Activated CD4-positive, alpha-beta T cell treated with anti-CD3 and anti-CD28 coated beads for 48 hours (primary cell): ENCODE measurements around the gene RASA3.
A peak's percentile ranks its signal among the peaks of the same experiment; 100 is the strongest.
"Not testable (repeated sequence)": the region's sequence is repeated elsewhere in the genome, so short reads cannot be mapped to it uniquely, and the experiment has no call there.

ENCODE experiments used
- DNase-seq: peaks from one replicate; pipeline ENCODE4 v3.0.0-alpha.2; 2020

Gene RASA3

DNA sequence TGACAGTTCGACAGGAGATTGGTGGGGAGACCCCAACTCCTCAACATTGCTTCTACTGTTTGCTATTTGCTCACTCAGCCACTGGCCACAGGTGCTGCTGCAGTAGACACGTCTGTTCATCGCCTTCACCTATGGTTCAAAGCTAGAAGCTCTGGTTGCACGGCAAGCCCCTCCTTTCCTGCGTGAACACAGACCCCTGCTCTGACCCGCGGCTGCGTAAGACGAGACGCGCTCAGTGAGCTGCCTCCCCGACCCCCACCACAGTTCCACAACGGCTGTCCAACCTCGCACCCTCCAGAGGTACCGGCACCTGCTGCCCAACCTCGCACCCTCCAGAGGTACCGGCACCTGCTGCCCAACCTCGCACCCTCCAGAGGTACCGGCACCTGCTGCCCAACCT lies 6.8 kb downstream of the RASA3 start:
- DNase-seq = no peak

DNA sequence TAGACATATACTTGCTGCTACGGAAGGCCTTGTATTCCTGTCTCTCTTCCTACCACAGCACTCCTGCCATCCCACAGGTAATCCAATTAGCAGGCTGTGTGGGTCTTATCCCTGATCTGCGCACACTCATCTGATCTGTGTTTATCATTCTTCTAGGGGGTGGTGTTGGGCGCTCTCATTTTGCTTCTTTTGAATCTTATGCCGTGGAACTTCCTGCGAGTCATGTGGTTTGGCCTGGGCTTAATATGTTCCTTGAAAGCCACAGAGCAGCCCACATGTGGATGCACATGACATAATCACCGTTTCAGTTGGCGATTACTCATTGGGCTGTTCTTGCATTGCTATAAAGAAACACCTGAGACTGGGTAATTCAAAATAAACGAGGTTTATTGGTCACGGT lies 7.5 kb downstream of the RASA3 start:
- peak; percentile 85 for DNase-seq

DNA sequence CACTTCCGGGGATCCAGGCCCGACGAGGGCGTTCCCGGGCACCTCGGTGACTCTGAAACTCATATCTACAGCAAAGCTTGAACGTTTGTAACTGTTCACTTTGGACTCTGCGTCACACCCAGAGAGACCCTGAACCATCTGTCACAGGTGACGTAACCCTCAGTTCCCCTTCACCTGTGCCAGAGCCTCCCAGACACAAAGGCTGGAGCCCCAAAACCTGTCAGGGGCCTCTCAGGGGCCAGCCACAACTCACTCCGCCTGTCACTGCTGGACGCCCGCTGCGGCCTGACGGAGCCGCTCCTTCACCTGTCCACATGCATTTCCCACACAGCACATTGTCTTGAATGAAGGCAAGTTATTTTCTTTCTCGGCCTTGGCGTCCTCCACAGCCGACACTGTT lies 8.0 kb downstream of the RASA3 start:
- no peak for DNase-seq

DNA sequence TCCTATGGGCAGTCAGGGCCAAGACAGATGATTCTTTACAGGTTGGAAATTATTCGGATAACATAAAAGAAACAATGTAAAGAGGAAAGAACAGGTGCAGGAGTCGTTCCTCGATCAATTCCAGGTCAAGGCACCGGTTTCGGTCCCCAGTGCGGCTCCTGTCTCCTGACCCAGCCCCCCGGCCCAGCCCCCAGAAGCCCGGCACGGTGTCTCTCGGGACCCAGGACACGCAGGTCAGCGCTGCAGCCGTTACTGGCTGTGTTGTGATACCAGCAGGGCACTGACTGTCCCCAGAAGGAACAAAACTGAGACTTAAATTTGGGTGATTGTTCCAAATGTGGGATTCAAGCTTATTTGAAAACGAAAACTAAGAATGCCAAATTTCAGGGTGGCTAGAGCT lies 8.5 kb downstream of the RASA3 start:
- no peak for DNase-seq

DNA sequence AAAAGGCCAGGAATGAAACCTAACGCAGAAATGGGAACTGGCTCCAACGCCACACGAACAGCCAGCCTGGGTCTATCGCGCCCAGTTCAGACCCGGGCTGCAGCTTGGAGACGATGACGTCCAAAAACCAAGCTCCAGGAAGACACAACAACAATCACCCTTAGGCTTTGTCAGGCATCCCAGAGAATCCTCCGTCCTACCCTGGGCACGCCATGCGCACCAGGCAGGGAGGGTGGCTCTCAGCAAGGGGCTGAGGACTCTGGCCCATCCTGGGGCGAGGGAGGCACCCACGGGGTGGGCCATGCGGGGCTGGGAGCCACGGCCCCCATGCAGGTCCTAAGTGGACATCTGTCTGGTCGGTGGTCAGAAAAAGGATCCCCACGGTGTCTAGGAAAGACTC lies 9.0 kb downstream of the RASA3 start:
- no peak for DNase-seq

DNA sequence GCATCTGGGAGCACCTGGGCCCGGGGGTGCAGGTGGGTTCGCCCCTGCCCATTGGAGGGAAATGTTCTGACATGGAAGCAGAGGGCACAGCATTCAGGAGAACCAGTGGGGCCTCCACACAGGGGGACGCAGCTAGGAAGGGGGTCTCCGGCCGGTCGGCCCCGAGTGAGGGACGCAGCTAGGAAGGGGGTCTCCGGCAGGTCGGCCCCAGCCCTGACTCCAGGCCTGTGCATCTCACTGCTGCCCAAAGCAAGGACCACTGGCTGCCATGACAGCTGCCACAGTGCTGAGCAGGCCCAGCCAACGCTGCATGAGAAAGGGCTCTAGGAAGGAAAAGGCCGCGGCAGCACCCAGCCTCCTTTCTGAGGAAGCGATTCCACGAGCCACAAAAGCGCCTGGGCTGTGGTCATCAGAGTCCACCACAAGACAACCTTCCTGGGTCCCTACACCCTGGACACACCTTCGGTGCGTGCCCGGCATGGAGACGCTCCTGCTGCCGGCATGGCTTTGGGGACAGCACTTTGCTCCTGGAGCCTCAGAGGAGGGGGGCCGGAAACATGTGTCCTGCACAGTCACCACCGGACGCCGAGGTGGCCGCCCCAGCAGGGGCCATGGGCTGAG lies 9.7 kb downstream of the RASA3 start:
- DNase-seq = no peak

DNA sequence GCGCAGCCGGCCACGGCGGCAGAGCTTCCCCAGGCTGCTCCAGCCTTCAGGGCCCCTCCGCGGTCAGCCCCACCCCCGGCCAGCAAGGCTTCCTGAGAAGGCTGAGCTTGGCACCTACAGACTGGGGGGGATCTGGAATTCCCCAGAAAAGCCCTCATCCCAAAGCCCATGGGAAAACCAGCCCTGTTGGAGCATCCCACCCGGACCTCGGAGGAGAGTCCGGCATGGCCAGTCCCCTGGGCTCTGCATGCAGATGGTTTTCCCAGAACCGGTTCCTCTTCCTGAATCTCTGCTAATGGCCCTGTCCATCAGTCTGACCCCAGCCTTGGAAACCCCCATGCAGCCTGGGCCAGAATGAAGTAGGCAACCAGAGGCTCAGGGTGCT lies 10.3 kb downstream of the RASA3 start:
- DNase-seq = no peak

DNA sequence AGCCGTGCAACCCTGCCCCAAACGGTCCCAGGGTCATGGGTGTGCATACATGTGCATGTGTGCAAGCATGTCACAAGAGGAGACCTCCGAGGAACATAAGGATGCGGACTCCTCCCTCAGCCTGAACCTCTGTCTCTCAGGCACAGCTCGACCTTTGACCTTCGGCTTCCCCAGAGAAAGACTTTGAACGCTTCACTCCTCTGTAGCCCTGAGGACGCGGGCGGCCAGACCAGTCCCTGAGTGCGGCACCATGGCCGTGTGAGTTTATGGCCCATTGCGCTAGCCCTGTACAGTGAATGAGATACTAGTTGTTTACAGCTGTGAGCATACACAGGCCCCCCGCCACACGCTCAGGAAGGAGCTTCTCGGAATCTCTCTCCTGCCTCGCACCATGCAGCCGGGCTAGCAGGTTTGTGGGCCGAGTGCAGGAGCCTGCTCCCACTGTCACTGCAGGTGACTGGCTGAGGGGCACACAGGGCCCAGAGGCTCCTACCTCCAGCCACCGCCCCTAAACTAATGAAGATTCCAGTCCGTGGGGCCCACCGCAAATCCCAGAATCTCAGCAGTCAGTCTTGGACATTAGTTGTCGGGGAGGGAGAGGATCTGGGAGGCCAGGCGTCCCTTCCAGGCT lies 10.8 kb downstream of the RASA3 start:
- DNase-seq = no peak

DNA sequence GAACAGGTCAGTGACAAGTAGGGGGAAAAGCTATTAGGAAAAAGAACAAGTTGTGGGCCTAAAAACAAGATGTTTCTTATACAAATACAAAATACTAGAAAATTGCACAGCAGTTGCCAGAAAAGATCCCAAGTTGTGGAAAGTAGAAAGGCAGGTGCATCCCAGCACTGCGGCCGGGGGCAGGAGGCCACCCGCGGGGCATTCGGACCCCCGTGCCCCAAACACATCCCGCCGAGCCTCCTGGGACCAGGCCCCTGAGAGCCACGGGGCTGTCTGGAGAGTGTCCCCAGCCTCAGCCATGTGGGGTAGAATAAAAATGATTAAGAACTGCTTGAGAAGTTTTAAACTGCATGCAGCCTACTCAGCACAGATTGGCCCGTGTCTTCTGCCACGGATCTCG lies 11.4 kb downstream of the RASA3 start:
- DNase-seq = no peak

DNA sequence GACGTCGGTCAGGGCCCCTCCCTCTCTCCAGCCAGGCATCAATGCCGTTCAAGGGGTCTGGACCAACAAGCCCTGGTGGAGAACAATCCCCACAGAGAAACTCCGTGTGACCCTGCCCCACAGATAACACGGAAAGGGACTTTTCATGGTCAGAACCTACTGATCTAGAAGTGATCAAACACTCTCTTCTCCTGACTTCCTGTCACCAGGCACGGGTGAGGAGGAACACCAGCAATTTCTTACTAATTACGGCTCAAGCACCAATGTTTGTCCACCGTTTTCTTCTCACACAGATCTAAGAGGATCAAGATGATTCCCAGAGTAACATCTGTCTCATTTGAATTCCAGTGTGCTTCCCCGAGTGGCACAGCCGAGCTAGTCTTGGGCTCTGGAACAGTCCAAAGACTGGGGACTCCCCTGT lies 11.8 kb downstream of the RASA3 start:
- DNase-seq = no peak

DNA sequence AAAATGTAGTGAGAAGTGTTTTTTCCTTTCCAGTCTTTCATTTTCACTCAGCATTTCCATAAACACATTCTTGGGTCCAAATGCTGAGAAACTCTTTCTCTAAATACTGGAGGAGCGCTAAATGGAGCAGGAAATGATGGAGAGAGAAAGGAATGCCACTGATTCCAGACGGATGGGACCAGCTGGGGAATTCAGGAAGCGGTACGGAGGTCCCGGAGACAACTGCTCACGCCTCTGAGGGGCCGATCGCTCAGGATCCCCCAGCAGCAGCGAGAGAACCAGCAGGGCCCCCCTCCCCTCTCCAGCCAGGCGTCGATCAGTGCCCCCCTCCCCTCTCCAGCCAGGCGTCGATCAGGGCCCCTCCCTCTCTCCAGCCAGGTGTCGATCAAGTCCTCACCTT lies 13.2 kb downstream of the RASA3 start:
- no peak for DNase-seq

DNA sequence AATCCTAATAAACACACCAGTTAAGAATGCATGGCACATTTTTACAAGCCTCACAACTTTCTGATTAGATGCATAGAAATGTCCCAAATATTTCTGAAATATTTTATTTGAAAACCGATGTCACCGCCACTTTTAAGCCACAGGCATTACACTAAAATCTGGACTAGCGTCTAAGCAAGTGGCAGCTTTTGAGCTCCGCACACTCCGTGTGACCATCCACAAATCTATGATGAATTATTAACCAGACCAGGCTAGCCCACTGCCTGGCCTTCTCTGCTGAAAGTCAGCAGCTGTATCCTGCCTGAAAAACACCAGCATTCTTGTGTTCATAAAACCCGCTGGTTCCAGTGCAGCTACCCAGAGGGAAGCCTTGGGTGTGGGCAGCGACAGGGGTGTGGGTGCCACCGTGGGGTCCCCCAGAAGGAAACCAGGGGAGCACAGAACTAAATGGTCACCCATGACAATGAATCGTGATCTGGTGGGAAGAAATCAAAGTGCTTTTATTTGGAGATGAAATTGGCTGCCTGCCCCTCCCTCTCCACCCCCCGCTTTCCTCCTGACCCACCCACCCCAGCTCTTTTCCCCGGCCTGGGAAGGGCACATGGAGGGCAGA lies 13.8 kb downstream of the RASA3 start:
- DNase-seq = no peak

DNA sequence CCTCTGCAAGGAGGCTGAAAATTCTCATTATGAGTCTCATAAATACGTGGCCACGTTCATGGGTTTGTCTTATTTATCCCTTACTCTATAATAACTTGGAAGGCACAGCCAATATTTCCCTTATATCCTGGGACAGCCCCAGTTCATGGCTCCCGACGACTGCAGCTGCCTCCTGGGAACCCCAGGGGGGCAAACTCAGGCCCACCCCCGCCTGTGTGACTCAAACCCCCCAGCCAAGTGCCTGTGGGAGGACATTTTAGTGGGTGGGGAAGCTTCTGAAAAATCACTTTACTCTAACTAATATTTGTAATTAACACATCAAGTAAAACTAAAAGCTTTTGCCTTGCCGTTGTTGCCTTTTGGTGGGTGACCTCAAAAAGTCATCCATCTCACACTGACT lies 14.3 kb downstream of the RASA3 start:
- DNase-seq = no peak

DNA sequence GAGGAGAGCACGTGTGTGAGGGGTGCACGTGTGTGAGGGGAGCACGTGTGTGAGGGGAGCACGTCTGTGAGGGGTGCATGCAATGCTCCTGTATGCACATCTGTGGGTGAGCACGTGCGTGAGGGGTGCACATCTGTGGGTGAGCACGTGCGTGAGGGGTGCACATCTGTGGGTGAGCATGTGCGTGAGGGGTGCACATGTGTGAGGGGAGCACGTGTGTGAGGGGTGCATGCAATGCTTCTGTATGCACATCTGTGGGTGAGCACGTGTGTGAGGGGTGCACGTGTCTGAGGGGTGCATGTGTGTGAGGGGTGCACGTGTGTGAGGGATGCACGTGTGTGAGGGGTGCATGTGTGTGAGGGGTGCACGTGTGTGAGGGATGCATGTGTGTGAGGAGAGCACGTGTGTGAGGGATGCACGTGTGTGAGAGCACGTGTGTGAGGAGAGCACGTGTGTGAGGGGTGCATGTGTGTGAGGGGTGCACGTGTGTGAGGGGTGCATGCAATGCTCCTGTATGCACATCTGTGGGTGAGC lies 15.0 kb downstream of the RASA3 start:
- not testable (repeated sequence) for DNase-seq

DNA sequence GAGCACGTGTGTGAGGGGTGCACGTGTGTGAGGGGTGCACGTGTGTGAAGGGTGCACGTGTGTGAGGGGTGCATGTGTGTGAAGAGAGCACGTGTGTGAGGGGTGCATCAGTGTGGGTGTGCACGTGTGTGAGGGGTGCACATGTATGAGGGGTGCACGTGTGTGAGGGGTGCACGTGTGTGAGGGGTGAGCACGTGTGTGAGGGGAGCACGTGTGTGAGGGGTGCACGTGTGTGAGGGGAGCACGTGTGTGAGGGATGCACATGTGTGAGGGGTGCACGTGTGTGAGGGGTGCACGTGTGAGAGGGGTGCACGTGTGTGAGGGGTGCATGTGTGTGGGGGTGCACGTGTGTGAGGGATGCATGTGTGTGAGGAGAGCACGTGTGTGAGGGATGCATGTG lies 15.7 kb downstream of the RASA3 start:
- no peak for DNase-seq

DNA sequence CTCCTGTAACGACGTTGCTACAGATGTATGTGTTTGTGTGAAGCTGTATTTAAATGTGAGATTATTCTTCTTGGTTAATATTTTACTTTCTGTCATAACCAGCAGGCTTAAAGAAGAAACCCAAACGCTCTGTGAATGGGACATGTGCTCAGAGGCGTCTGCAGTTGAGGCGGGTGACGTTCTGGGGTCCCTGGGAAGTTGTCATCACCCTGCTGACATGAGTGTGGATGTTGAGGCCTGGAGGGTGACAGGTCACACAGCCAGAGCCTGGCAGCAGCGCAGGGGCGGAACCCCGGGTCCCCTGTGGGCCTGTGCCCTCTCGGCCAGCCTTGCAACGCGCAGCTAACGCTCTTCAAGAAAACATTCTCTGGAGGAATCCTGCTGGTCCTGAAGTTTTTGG lies 16.6 kb downstream of the RASA3 start:
- peak; percentile 1 for DNase-seq

DNA sequence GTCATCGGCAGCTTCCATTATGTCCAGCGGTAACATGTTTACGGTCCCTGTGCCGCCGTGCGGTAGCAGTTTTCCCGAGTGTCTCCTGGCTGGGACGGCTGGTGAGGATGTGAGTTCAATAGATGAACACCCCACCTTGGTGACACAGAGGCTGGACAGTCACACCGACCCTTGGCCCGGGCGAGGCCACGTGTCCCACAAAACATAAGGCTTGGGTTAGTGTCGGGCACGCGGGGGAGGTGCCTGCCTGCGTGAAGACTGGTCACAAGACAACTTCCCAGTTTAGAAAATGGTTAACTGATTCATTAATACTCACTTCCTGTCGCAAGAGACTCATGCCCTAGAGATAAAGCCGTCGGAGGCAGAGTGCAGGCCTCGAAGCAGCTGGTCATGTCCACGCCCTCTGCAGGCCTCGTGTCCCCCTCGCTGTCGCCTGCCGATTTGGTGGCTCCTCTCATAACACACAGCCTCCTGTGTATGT lies 17.2 kb downstream of the RASA3 start:
- peak; percentile 49 for DNase-seq

DNA sequence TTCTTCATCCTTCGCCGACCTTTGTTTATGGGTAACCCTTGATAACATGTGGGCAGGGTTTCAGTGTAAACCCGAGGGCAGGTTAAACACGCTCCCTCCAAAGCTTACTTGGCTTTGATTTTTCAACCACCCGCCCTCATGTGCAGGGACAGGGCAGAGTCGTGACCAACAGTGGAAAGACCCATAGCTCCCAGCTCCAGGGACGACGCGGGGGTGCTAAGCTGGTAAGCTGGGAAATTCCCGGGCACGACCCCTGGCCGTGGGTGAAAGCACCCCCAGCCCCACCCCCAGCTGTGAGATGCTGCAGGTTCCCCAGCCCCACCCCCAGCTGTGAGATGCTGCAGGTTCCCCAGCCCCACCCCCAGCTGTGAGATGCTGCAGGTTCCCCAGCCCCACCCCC lies 17.8 kb downstream of the RASA3 start:
- peak; percentile 2 for DNase-seq

DNA sequence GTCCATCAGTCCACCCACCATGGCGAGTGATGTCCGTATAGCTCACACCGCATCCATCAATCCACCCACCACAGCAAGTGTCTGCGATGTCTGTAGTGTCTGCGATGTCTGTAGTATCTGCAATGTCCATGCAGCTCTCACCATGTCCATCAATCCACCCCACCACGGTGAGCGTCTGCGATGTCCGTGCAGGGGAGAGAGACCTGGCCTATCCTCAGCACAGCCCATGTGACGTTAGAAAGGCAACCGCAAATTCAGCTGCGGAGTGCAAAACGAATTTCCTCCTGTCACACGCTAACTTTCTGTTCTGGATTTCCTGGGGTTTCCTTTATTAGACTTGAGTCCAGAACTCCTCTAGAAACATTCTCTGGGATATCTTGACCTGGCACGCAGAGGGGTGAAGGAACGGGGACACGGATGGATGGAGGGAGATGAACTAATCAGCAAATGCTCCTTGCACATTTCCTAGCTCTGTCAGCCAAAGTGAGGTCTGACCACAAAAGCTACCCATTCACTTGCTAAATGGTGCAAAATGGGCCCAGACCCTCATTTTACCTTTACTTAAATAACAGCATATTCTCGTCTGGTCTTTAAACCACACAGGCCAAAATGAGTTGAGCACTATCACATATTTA lies 18.3 kb downstream of the RASA3 start:
- DNase-seq = peak; percentile 2

DNA sequence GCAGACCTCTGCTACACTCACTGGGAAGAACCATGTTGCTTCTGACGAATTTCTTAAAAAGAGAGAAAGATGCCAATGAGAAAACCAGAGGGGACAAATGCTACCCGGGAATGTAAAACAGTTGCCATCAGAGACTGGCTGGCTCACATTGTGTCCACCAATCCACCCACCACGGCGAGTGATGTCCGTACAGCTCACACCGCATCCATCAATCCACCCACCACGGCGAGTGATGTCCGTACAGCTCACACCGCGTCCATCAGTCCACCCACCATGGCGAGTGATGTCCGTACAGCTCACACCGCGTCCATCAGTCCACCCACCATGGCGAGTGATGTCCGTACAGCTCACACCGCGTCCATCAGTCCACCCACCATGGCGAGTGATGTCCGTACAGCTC lies 19.0 kb downstream of the RASA3 start:
- DNase-seq = not testable (repeated sequence)

DNA sequence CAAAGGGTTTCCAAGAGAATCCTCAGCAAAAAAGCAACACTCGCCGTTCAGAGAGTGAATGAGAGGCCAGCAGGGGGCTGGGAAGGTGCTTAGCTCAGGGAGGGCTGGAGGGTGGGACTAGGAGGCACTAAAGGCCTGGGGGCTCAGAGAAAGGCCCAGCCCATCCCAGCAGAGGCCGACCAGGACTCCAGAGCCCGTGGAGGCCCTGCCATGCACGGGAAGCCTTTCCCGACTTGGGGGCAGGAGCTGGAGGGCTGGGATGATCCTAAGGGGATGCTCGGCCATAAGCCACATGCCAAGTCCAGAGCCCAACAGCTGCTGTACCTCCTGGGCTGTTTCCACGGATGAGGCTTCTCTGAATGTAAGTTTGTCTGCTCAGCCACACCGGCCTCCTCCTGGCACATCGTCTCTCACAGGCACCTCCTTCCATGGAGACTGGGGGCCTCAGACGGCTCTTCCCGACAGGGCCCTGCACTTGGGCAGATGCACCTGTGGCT lies 19.5 kb downstream of the RASA3 start:
- DNase-seq = no peak

DNA sequence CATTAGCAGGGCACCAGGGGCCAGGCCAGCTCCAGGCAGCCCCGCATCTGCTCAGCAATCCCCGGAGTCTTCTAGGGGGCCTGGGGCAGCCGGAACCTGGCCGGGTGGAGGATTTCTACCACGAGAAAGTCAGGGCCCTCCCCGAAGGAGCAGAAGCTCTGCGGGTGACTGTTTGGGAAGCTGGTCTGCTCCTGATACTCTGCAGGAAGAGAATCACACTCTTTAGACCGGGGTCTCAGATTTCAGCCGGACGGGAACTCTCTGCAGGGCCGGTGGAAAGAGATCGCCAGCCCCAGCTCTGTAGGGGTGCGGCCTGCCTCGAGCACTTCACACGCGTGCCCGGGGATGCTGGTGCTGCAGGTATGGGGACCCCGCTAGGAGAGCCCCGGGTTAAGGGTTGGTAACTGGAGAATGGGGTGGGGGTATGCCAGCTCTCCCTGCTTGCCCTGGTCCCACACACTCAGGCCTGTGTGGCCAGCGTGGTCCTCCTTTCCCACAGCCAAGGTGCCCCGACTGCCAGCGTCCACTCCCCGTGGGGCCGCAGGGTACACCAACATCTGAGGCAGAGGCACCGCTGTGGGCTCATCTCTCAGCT lies 20.1 kb downstream of the RASA3 start:
- DNase-seq = peak; percentile 1

DNA sequence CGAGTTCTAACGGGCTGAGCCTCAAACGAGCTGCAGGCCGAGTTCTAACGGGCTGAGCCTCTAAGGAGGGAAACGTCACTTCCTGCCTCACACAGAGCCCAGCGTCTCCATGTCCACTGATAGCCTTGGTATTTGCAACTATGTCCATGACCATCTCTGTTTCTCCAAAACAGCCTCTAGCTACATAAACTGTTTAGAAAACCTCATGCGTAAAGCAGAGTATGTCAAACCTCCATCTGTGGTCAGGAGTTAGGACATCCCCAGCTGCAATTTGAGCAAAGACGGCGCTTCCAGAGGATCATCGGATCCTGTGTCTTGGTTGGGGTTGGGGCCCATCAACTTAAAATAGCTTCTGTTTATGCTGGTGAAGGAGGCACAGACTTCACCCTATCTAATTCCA lies 20.8 kb downstream of the RASA3 start:
- DNase-seq = peak; percentile 31
